ENCODE data around the gene ZNF282.
"Not testable (repeated sequence)": the region's sequence is repeated elsewhere in the genome, so short reads cannot be mapped to it uniquely, and the experiment has no call there.

The ZNF282 gene

DNA sequence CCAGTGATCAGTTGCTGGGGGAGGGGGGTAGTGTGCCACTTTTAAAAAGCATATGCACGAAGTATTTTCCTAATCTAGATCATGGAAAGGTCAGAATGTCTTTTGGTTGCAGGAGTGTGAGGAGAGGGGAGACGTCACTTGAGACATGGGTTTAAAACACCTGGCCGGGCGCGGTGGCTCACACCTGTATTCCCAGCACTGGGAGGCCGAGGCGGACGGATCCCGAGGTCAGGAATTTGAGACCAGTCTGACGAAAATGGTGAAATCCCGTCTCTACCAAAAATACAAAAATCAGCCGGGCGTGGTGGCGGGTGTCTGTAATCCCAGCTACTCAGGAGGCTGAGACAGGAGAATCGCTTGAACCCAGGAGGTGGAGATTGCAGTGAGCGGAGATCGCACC, 31.0 kb downstream of the ZNF282 start:
- H3K27me3 Mint-ChIP-seq; H3K4me3 Mint-ChIP-seq; H3K27ac Mint-ChIP-seq; H3K9me3 Mint-ChIP-seq; H3K4me1 Mint-ChIP-seq (ENCODE audit: low read depth): not testable (repeated sequence)
- peaks cover 29% of the 10 kb centered on the region for H3K36me3 Mint-ChIP-seq (ENCODE audit: low read depth)

- peaks cover 24% of the 10 kb centered on the region for H3K36me3 Mint-ChIP-seq (ENCODE audit: low read depth)
- H3K27me3 Mint-ChIP-seq: no peaks in the 10 kb centered on the region
- no peaks in the 10 kb centered on the region for H3K4me1 Mint-ChIP-seq (ENCODE audit: low read depth)
- no peak overlapping the region for H3K4me3 Mint-ChIP-seq
- H3K9me3 Mint-ChIP-seq: no peaks in the 10 kb centered on the region
- no peak overlapping the region for H3K27ac Mint-ChIP-seq
Measured at GRCh38 chr7:149226840-149227494, 31.6 kb downstream of the ZNF282 start.

DNA sequence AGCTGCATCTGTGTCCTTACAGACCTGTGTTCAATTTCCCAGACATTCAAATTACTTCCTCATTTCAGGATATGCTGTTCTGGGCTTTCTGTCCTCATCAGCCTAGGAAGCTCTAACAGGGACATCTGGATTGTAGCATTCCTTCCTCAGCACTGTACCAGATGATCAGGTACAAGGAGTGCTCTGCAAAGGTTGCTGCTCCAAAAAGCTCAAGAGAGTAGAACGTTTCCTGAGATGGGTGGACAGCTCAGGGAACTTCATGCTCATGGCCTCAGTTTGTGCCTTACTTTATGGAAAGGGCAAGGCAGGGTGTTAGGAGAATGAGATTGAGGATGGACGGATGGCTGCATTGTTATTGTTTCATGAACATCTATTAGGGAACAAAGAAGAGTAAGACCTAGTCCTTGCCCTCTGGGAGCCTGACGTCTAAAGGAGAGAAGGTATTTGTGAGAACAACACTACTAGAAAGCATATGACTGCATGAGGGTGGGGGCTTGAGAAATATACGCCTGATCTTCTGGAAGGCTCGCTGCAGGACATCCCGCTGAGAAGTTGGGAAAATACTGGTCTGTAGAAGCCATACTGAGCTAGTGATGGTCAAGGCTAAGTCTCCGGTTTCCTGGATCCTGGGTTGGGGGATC, 33.6 kb downstream of the ZNF282 start:
- Mint-ChIP-seq H3K27ac (no peak overlapping the region), H3K4me1 (ENCODE audit: low read depth) (no peaks in the 10 kb centered on the region), H3K4me3 (no peak overlapping the region), H3K27me3 (peaks cover 14% of the 10 kb centered on the region), H3K9me3 (no peaks in the 10 kb centered on the region), H3K36me3 (ENCODE audit: low read depth) (peaks cover 15% of the 10 kb centered on the region)

GRCh38 chr7:149229526-149229925, 34.2 kb downstream of the ZNF282 start:
- H3K27me3 Mint-ChIP-seq: peaks cover 17% of the 10 kb centered on the region
- H3K36me3 Mint-ChIP-seq (ENCODE audit: low read depth): peaks cover 15% of the 10 kb centered on the region
- H3K4me3 Mint-ChIP-seq: no peak overlapping the region
- no peaks in the 10 kb centered on the region for H3K9me3 Mint-ChIP-seq
- no peak overlapping the region for H3K27ac Mint-ChIP-seq
- no peaks in the 10 kb centered on the region for H3K4me1 Mint-ChIP-seq (ENCODE audit: low read depth)

GRCh38 chr7:149232362-149232761, 37.0 kb downstream of the ZNF282 start:
- Mint-ChIP-seq H3K27me3 (peaks cover 25% of the 10 kb centered on the region), H3K4me3 (no peak overlapping the region), H3K9me3 (no peaks in the 10 kb centered on the region), H3K36me3 (ENCODE audit: low read depth) (no peaks in the 10 kb centered on the region), H3K27ac (no peak overlapping the region), H3K4me1 (ENCODE audit: low read depth) (no peaks in the 10 kb centered on the region)

DNA sequence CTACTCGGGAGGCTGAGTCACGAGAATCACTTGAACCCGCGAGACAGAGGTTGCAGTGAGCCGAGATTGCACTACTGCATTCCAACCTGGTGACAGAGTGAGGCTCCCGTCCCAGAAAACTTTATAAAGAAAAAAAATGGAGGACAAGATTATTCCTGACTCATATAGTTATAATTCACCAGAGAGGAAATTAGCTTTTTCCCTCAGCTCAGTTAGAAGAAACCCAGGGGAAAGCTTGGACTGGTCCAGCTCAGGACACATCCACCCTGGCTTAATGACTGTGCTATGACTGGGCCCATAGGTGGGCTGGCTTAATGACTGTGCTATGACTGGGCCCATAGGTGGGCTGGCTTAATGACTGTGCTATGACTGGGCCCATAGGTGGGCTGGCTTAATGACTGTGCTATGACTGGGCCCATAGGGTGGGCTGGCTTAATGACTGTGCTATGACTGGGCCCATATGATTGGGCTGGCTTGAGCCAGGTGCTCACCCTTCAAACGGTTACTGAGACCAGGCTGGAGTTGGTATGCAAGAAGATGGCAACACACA, 38.4 kb downstream of the ZNF282 start:
- peaks cover 25% of the 10 kb centered on the region for H3K27me3 Mint-ChIP-seq
- not testable (repeated sequence) for H3K4me1 Mint-ChIP-seq (ENCODE audit: low read depth); H3K4me3 Mint-ChIP-seq; H3K36me3 Mint-ChIP-seq (ENCODE audit: low read depth); H3K27ac Mint-ChIP-seq; H3K9me3 Mint-ChIP-seq

GRCh38 chr7:149237502-149237901, 42.2 kb downstream of the ZNF282 start:
- Mint-ChIP-seq H3K4me3 (no peak overlapping the region), H3K27ac (no peak overlapping the region), H3K4me1 (ENCODE audit: low read depth) (peaks cover 35% of the 10 kb centered on the region), H3K9me3 (peaks cover 2% of the 10 kb centered on the region), H3K36me3 (ENCODE audit: low read depth) (peaks cover 12% of the 10 kb centered on the region), H3K27me3 (peaks cover 22% of the 10 kb centered on the region)

- H3K36me3 Mint-ChIP-seq (ENCODE audit: low read depth): peaks cover 17% of the 10 kb centered on the region
Measured at GRCh38 chr7:149238051-149238450, 42.7 kb downstream of the ZNF282 start.

GRCh38 chr7:149239345-149240143, 44.2 kb downstream of the ZNF282 start, which contains the start of gene ZNF212:
TSS of gene ZNF212 (plus strand) at chr7:149239651. CDS start at chr7:149239779, 128 bp downstream.
- H3K27ac Mint-ChIP-seq: peak within 1 kb of the TSS; percentile 95
- peak within 1 kb of the TSS; percentile 96 for H3K4me3 Mint-ChIP-seq
- peaks cover 51% of the 10 kb centered on the region for H3K4me1 Mint-ChIP-seq (ENCODE audit: low read depth)
- peaks cover 18% of the 10 kb centered on the region for H3K36me3 Mint-ChIP-seq (ENCODE audit: low read depth)
- peaks cover 8% of the 10 kb centered on the region for H3K27me3 Mint-ChIP-seq
- peaks cover 7% of the 10 kb centered on the region for H3K9me3 Mint-ChIP-seq

More at GRCh38 chr7:149238051-149238450, 42.7 kb downstream of the ZNF282 start:
- Mint-ChIP-seq H3K27ac (peak overlapping the region; percentile 95), H3K4me1 (ENCODE audit: low read depth) (peaks cover 40% of the 10 kb centered on the region), H3K27me3 (peaks cover 16% of the 10 kb centered on the region), H3K4me3 (peak overlapping the region; percentile 96), H3K9me3 (peaks cover 7% of the 10 kb centered on the region)

DNA sequence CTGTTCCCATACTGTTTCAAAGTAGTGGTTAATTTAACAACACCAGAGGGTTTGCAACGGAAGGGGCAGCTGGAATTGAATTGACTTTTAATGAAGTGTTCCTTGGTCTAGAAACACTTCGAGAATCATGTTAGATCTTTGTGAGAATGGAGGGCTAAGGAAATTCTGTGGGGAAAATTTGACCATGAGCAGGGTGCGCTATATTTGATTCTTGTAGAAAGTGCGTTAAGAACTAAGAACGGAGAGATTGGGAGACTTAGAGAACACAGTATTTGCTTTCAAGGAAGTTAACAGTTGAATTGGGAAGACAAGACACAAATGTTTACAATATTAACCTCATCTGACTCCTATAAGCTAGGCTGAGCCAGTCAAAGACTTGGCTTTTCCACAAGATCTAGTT, 45.3 kb downstream of the ZNF282 start:
- H3K27ac Mint-ChIP-seq: peak overlapping the region; percentile 17
- H3K36me3 Mint-ChIP-seq (ENCODE audit: low read depth): peaks cover 21% of the 10 kb centered on the region
- H3K27me3 Mint-ChIP-seq: peaks cover 8% of the 10 kb centered on the region
- peaks cover 62% of the 10 kb centered on the region for H3K4me1 Mint-ChIP-seq (ENCODE audit: low read depth)
- H3K9me3 Mint-ChIP-seq: peaks cover 7% of the 10 kb centered on the region
- peak overlapping the region; percentile 96 for H3K4me3 Mint-ChIP-seq

DNA sequence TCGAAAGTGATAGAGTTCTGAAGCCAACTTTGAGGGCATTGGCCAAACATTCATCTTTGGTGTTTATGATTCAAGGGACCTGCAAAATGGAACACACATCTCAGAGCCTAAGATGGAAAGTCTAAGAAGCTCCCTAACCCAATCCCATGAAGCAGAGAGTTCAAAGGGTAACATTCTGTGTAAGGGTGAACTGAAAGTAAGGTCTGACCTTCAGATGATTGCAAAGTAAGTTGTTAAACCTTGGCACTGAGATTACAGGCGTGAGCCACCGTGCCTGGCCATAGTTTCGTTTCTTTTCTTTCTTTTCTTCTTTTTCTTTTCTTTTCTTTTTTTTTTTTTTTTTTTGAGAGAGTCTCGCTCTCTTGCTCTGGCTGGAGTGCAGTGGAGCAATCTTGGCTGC, 46.4 kb downstream of the ZNF282 start:
- Mint-ChIP-seq H3K27ac (no peak overlapping the region), H3K36me3 (ENCODE audit: low read depth) (peaks cover 26% of the 10 kb centered on the region), H3K4me3 (peak overlapping the region; percentile 96), H3K9me3 (peaks cover 7% of the 10 kb centered on the region), H3K4me1 (ENCODE audit: low read depth) (peaks cover 72% of the 10 kb centered on the region), H3K27me3 (peaks cover 4% of the 10 kb centered on the region)

GRCh38 chr7:149245244-149245643, 49.9 kb downstream of the ZNF282 start:
- peak overlapping the region; percentile 95 for H3K27ac Mint-ChIP-seq
- H3K4me1 Mint-ChIP-seq (ENCODE audit: low read depth): peaks cover 90% of the 10 kb centered on the region
- H3K4me3 Mint-ChIP-seq: peak overlapping the region; percentile 59
- H3K27me3 Mint-ChIP-seq: no peaks in the 10 kb centered on the region
- peaks cover 45% of the 10 kb centered on the region for H3K36me3 Mint-ChIP-seq (ENCODE audit: low read depth)
- H3K9me3 Mint-ChIP-seq: peaks cover 7% of the 10 kb centered on the region

DNA sequence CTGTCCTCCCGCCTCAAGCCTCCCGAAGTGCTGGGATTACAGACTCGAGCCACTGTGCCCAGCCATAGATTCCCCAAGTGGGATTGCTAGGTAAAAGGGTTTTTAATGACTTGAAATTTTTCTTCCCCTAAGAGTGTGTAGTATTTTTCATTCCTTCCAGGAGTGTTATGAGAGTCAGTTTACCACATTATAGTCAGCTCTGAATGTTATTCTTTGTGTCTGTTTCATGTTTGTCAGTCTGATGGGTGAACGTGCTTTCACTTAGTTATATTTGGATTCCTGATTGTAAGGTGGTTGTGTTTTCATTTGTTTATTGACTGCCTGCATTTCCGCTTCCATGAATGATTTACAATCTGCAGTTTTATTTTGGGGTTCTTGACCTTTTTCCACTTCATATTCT, 50.4 kb downstream of the ZNF282 start:
- Mint-ChIP-seq H3K27me3 (no peaks in the 10 kb centered on the region), H3K4me3 (peak overlapping the region; percentile 59), H3K9me3 (peaks cover 7% of the 10 kb centered on the region), H3K27ac (peak overlapping the region; percentile 95), H3K36me3 (ENCODE audit: low read depth) (peaks cover 47% of the 10 kb centered on the region), H3K4me1 (ENCODE audit: low read depth) (peaks cover 90% of the 10 kb centered on the region)

DNA sequence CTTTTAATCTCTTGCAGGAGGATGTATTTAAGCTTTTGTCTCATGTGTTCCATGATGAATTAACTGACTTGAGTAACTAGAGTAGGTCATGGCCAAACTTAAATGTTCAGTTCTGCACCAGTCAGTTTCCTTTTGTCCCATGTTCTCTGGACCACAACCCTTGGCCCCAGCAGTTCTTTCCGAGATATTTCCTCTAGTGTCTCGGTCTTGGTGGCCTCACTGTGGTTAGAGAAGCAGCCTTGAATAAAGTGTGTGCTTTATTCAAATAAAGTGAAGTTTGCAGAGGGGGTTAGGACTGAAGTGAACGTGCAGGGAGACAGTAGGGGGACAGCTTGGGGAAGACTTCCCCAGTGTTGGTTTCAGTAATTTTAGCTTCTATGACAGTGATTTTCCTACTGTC, 53.4 kb downstream of the ZNF282 start:
- H3K9me3 Mint-ChIP-seq: no peaks in the 10 kb centered on the region
- H3K36me3 Mint-ChIP-seq (ENCODE audit: low read depth): peaks cover 54% of the 10 kb centered on the region
- no peaks in the 10 kb centered on the region for H3K27me3 Mint-ChIP-seq
- H3K4me3 Mint-ChIP-seq: peak overlapping the region; percentile 68
- peaks cover 68% of the 10 kb centered on the region for H3K4me1 Mint-ChIP-seq (ENCODE audit: low read depth)
- H3K27ac Mint-ChIP-seq: peak overlapping the region; percentile 99

DNA sequence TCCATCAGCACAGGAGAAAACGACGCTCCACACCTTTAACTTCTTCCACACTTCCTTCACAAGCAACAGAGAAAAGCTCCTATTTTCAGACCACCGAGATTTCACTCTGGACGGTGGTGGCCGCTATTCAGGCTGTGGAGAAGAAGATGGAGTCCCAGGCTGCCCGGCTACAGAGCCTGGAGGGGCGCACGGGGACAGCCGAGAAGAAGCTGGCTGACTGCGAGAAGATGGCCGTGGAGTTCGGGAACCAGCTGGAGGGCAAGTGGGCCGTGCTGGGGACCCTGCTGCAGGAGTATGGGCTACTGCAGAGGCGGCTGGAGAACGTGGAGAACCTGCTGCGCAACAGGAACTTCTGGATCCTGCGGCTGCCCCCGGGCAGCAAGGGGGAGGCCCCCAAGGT, 54.8 kb downstream of the ZNF282 start:
- Mint-ChIP-seq H3K27ac (peak overlapping the region; percentile 76), H3K4me1 (ENCODE audit: low read depth) (peaks cover 55% of the 10 kb centered on the region), H3K36me3 (ENCODE audit: low read depth) (peaks cover 56% of the 10 kb centered on the region)
- H3K27me3 Mint-ChIP-seq, H3K4me3 Mint-ChIP-seq, H3K9me3 Mint-ChIP-seq: not testable (repeated sequence)

Data from stimulated activated naive CD8-positive, alpha-beta T cell treated with anti-CD3 and anti-CD28 coated beads, Interleukin-15, Interleukin-2, amounts not matched to agents 100 ng/mL and 50 ng/mL, for 24 hours (primary cell).